ENCODE measurements around the gene ROR2. TPM values are rescaled to one million over a fixed set of nuclear protein-coding genes. Genes with fewer than 3 reads are reported as not detected.

The ROR2 gene
- total RNA-seq, 4 donors from 2014 or later = 6.3 to 32.2 (median 15.1) TPM

DNA sequence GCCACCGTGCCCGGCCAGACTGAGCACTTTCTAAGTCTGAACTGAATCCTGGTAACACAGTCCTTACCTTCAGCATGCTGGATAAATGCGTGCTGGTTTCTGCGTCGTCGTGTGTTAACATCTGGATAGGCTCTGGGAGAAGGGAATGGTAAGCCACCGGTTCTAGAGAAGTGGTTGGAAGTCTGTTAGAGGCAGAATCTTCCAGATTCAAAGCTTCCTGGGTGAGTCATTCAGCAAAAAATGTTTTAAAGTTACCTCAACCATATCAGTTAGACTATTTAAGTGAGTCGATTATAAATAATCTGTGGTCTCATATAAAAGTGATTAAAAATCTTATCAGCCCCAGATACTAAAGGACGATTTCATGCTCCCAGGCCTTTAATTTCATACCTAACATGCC, 269.9 kb downstream of the ROR2 start:
- no peak for DNase-seq (ENCODE audit: low spot score)
- TF ChIP-seq, protein P1, sequence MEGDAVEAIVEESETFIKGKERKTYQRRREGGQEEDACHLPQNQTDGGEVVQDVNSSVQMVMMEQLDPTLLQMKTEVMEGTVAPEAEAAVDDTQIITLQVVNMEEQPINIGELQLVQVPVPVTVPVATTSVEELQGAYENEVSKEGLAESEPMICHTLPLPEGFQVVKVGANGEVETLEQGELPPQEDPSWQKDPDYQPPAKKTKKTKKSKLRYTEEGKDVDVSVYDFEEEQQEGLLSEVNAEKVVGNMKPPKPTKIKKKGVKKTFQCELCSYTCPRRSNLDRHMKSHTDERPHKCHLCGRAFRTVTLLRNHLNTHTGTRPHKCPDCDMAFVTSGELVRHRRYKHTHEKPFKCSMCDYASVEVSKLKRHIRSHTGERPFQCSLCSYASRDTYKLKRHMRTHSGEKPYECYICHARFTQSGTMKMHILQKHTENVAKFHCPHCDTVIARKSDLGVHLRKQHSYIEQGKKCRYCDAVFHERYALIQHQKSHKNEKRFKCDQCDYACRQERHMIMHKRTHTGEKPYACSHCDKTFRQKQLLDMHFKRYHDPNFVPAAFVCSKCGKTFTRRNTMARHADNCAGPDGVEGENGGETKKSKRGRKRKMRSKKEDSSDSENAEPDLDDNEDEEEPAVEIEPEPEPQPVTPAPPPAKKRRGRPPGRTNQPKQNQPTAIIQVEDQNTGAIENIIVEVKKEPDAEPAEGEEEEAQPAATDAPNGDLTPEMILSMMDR (IDR thresholded peaks at IDR 0.05) = no peak
- no peak for ATAC-seq (ENCODE audit: low FRiP score)

DNA sequence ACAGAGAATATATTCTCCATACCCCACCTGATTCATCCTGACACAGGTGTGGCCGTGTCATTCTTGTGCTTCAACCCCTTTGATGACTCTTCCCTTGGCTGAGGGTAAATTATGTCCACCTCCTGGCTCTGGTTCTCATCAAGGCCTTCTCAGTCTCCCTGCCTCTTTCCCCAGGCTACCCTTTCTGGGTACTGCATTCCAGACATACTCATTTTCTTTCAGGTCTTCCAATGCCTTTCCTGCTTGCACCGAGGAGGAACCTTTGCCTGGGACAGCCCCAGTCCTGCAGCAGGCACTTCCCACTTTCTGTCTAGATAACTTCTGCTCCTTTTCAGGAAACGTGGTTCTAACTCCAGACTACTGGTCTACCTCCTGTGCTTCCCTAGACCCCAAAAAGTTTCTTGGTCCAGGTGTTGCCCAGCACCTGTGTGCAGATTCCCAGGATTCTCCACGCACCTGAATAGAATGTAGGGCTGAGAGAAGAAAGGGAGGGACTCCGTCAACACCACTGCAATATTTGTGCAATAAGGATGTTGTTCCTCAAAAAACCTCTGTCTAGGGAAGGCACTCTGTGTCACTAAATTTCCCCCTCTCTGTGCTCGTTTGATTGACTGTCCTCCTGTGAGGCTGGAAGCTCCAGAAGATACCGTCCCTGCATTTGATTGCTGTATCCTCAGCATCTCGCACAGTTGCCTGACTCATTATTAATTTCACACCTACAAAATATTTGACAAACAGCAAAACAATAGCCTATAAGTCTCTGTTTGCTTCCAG, 271.0 kb downstream of the ROR2 start:
- ATAC-seq (ENCODE audit: low FRiP score) (no peak), DNase-seq (ENCODE audit: low spot score) (no peak)
- TF ChIP-seq, protein P1 (IDR thresholded peaks at IDR 0.05) = no peak

DNA sequence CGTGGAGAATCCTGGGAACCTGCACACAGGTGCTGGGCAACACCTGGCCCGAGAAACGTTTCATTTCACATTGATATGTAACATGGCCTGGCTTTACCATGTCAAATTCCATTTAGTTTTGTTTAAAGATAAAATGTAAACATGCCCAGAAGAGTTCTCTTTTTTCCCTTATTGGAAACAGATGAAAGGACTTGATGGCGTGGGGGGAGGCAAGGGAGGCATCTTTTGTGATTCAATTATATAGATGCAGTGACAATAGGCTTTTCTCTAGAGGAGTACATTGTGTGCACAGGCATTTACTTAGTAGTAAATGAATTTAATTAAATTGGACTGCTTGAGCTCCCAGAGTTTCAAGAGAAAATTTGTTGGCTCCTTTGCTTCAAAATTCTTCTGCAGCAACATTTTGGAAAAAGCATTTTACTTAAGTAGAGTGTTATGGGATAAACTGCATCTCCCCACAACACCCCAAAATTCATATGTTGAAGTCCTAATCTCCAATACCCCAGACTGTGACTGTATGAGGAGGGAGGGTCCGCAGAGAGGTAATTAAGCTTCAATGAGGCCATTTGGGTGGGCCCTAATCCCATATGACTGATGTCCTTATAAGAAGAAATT, 272.1 kb downstream of the ROR2 start:
- DNase-seq (ENCODE audit: low spot score) = no peak
- no peak for ATAC-seq (ENCODE audit: low FRiP score)
- TF ChIP-seq, protein P1 (IDR thresholded peaks at IDR 0.05) = no peak

DNA sequence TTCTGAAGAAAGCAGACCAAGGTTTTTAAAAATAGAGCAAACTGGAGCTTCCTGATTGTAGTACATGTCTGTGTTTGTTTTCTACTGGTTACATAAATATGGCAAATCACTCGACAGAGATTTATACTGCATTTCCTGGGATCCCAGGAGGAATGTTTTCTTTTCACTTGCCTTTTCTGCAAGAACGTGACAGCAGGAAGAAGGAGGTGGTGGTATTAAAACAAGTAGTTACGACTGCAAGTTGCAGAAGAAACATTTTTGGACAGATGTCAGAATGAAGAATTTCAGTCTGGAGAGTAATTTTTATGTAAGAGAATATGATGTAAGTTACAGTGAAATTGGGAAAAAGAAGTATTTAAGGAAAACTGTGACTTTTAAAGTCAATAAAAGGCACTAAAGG, 272.7 kb downstream of the ROR2 start:
- TF ChIP-seq, protein P1 (IDR thresholded peaks at IDR 0.05) = no peak
- no peak for ATAC-seq (ENCODE audit: low FRiP score)
- no peak for DNase-seq (ENCODE audit: low spot score)

DNA sequence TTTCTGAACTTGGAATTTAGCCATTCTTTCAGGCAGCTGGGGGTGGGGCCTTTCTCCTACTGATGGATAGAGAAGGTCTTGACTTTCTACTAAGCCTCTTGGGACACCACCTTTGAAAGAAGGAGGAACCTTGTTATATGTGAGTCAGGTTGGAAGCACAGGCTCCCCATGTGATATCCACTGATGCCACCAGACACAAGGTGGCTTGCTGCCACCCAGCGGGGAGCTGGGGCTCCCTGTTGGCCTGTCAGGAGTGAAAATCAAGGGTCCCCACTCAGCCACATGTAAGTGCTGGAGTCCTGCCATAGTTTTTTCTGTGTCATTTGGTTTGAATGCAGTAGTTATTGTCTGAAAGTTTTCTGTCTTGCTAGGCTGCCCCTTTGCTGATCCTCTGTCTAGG, 274.0 kb downstream of the ROR2 start:
- TF ChIP-seq, protein P1 (IDR thresholded peaks at IDR 0.05) = no peak
- no peak for ATAC-seq (ENCODE audit: low FRiP score)
- no peak for DNase-seq (ENCODE audit: low spot score)

DNA sequence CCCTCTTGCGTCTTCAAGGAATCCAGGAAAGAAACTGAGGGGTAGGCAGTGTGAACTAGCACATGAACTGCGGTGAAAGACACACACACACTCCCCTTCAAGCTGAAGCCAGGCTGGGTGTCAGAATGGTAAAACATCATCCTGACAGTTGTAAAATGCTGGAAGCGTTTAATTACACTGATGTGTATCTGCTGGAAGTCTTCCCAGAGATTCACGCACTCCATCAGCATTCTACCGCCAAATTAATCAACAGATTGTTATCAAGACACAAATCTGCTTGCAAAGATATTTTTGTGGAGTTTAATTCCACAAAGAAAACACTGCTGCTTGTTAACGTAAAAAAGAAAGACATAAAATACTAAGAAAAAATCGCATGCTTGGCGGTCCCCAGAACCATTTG, 285.4 kb downstream of the ROR2 start:
- TF ChIP-seq, protein P1 (IDR thresholded peaks at IDR 0.05) = no peak
- DNase-seq (ENCODE audit: low spot score) = no peak
- no peak for ATAC-seq (ENCODE audit: low FRiP score)

DNA sequence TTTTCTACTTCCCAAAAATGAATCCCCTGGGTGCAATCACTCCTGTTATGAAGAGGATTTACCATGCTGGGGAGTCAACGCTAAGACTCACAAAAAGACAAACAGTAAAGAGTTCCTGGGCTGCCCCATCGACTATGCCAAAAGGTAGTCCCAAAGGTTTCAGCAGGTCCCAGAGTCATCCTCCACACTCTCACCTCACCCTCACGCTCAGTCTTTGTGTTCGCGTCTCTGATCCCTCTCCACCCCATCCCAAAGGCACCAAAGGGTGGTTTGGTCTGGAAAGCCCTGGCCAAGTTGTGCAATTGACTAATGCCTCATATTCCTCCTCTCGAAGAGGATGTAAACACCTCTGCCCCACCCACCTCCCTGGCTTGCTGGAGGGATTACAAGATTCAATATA, 286.2 kb downstream of the ROR2 start:
- DNase-seq (ENCODE audit: low spot score) = no peak
- TF ChIP-seq, protein P1 (IDR thresholded peaks at IDR 0.05) = no peak
- ATAC-seq (ENCODE audit: low FRiP score) = no peak

Data from omental fat pad (tissue), 4 donors.